NCI-H2107 treated with DMSO at 0.1 percent for 48 hours (cell line): ENCODE results near the gene ENTPD3.

Experiments
- DNase-seq: peaks from one replicate; lab custom pipeline; 2025; ENCODE audit not compliant: unreplicated experiment; lab: John Stamatoyannopoulos, UW

The ENTPD3 gene

GRCh38 chr3:40404591-40405198, 17.7 kb downstream of the ENTPD3 start:
- DNase-seq: no peak

GRCh38 chr3:40407007-40407406, 20.0 kb downstream of the ENTPD3 start:
- DNase-seq: no peak

DNA sequence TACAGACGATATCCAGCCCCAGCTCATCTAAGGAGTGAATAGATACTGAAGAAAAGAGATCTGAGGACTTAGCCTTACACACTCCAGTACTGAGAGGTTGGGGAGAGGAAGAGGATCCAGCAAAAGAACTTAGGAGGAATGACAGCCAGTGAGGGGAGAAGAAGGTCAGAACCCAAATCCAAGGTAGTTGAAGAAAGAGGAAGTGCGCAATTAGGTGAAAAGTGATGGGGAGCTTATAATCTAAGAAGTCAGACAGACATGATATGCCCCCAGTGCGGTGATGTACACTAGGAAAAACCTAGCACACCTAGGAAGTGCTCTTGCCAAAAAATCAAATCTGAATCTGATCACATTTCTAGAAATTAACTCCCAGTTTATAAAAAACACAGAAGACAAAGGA, 20.6 kb downstream of the ENTPD3 start:
- no peak for DNase-seq

GRCh38 chr3:40414270-40414669, 27.3 kb downstream of the ENTPD3 start:
- DNase-seq: no peak

DNA sequence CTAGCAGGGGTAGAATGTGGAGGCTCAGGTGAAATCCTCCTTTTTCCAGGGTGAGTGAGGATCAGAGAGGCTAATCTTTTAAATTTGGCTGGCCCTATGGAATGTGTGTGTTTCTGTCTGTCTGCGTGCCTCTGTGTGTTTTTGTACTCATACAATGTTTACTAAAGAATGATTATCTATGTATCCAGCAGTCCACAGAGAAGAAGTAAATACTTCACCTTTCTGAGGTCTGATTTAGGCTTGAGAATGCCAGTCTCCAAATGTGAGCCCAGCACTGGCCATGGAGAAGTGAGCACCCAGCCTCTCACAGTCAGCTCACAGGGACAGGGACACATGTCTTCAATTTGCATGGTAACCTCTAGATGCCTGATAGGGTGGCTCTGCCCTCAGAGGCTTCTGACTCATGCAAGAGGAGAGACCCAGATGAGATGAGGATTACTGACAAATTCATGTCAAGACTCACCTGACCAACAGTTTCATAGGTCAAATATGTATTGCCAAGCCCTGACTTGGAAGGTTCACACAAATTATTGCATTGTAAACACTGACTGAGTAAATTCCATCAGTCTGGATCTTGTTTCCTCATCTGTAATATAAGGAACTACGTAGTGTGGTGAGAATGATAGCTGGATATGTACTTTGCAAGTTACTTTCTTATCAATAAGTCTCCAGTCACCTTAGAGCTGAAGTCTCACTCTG, 31.0 kb downstream of the ENTPD3 start:
- DNase-seq: no peak

DNA sequence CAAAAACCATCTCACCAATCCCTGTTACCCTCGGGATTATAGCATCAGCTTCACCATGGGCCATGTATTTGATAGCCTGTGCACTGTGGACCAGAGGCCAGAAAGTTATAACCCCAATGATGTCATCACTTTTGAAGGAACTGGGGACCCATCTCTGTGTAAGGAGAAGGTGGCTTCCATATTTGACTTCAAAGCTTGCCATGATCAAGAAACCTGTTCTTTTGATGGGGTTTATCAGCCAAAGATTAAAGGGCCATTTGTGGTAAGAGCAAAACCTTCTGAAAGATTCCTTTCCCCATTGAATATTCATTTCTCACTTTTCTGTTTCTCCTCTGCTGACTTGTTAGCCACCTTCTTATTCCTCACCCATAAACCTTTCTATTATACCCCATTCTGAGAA, 35.9 kb downstream of the ENTPD3 start:
- DNase-seq: no peak

DNA sequence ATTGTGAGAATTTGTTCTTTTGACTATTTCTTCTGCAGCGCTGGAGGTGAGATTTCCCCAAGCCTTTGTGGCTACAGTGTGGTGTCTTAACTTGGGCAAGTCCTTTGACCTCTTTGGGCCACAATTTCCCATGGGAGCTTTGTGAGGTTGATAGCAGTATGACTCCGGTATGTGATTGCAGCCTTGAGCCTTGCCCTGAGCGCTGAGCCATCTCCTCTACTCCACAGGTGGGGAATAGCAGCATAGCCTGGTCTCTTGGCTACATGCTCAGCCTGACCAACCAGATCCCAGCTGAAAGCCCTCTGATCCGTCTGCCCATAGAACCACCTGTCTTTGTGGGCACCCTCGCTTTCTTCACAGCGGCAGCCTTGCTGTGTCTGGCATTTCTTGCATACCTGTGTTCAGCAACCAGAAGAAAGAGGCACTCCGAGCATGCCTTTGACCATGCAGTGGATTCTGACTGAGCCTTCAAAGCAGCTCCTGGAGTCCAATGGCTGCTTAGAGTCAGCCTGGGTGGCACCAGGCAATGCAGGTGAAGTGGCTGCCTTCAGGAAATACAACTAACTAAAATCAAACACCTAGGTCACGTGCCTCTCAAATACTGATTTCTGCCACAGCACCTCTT, 40.2 kb downstream of the ENTPD3 start:
- no peak for DNase-seq

DNA sequence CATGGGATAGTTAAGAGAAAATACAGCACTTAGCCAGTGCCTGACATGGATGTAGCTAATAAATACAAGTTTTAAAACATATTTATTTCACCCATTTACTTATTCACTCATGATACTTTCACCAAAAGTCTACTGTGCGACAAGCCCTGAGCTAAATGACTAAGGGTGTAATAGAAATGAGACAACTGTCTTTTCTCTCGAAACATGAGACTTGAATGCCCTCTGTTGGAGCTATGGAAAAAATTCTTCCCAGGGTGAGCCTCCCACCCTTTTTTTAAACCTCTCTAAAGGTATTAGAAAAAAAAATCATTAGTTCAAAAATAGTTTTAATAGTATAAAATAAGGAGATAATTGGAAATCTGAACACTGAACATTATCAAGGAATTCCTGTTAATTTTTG, 45.8 kb downstream of the ENTPD3 start:
- peak; percentile 2 for DNase-seq

DNA sequence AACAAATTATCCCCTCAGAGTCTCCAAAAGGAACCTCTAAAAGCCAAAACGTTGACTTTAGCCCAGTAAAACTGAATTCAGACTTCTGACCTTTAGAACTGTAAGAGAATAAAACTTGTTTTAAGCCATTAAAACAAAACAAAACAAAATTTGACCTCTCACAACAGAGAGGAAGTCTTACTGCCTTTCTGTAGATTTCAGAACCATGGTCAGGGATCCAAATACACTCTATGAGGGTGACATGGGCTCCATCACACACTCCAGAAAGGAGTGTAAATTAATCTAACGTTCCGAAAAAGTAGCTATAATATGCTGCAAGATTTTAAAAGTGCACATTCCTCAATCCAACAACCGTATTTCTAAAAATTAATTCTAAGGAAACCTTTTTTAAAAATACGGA, 50.9 kb downstream of the ENTPD3 start:
- no peak for DNase-seq

DNA sequence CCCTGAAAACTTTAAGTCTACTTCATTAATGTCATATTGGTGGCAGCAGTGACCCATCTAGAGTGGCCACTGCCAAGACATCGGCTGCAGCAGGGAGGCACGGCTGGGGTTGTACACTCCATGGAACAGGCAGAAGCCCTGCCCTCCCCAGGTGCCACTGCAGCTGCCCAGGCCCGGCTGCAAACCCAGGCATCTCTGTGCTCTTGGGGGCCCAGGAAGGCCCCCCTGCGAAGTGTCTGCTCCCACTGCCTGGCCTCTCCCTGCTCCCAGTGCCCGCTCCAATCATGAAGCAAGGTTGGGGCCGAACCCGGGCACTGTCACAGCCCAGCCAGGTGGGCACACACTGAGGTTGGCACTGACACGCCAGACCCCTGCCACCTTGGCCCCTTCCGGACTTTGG, 58.1 kb downstream of the ENTPD3 start:
- no peak for DNase-seq

- DNase-seq: no peak
Observed at GRCh38 chr3:40445880-40446279, 58.9 kb downstream of the ENTPD3 start.

GRCh38 chr3:40450438-40450837, 63.5 kb downstream of the ENTPD3 start:
- DNase-seq: no peak

GRCh38 chr3:40451551-40451950, 64.6 kb downstream of the ENTPD3 start:
- DNase-seq: no peak

DNA sequence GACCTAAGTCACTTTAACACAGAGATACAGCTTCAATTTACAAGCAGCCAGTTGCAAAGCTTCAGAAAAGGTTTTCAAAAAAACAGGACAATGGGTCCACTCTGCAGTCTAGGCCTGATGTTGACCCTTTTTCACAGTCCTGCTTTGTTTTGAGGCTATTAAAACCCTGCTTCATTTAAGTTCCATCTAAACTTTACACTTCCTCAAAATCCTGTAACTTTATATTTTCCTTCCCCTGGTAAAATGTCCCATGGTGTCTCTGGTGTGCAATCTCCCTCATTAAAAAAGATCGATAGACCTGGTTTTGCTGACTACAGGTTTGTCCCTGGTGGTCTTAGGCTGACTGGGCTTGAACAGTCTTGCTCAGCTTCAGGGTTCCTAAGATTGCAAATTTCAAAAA, 65.1 kb downstream of the ENTPD3 start:
- DNase-seq: no peak

DNA sequence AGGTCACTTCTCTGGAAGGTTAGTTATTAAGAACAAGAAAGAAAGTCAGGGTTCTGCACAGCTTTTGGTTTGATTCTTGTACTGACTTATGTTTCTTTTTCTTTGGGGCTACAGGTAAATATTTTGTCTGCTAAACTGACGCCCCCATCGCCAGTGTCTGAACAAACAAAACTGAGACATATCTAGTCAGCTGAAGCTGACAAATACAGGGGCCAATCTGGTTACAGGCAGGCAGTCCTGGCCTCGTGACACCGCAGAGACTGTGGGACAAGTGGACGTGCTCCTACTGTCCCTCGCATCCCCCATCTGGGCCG, 65.5 kb downstream of the ENTPD3 start:
- no peak for DNase-seq

DNA sequence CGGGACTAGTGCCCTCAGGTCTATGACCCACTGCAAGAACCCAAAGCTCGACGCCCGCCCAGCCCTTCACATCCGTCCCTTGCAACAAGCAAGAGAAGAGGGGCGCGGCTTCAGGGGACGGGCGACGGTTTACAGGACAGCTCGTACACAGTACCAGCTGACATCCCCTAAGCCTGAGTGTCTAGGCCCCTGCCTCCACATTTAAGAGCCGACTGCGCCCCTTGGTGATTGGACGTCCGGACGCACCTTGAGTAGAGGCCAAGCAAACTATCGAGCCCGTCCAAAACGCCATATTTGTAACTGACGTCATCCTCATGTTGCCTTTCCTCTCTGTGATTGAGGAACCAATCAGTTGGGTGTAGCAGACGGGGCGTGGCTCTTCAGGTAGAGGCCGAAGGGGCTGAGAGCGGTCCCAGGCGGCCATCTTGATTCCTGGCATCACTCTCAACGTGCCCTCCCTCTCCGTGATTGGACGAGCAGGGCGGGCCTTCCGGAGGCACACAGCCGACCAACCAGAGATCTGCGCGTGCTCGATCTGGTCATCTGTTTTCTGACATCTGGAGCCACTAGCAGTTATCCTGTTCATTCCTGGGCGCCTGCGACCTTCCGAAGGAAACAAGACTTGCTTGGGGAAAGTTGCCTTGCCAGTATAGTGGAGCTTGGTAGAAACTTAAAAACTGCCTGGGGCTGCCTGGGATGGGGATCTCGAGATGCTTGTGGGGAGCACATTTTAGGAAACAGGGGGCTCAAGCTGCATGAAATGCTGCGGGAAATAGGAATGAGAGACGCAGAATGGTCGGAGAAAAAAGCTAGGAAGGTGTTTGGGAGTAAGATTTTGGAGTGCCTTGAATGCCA, 66.1 kb downstream of the ENTPD3 start:
- DNase-seq: peak; percentile 96

- no peak for DNase-seq
Observed at GRCh38 chr3:40453933-40454332, 66.9 kb downstream of the ENTPD3 start.

GRCh38 chr3:40455328-40455727, 68.3 kb downstream of the ENTPD3 start:
- no peak for DNase-seq

DNA sequence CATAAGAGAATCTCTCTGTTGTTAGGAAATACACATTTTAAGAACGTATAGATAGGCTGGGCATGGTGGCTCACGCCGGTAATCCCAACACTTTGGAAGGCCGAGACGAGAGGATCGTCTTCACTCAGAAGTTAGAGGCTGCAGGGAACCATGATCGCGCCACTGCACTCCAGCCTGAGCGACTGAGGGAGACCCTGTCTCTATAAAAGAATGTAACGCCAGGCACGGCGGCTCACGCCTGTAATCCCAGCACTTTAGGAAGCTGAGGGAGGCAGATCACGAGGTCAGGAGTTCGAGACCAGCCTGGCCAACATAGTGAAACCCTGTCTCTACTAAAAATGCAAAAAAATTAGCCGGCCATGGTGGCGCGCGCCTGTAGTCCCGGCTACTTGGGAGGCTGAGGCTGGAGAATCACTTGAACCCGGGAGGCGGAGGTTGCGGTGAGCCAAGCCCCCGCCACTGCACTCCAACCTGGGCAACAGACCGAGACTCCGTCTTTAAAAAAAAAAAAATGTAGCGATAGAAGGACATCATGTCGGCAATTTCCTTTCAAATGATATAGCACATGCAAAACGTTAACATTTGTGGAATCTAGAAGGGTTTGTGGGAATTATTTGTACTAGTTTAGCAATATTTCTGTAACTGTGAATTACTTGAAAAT, 69.4 kb downstream of the ENTPD3 start:
- no peak for DNase-seq

DNA sequence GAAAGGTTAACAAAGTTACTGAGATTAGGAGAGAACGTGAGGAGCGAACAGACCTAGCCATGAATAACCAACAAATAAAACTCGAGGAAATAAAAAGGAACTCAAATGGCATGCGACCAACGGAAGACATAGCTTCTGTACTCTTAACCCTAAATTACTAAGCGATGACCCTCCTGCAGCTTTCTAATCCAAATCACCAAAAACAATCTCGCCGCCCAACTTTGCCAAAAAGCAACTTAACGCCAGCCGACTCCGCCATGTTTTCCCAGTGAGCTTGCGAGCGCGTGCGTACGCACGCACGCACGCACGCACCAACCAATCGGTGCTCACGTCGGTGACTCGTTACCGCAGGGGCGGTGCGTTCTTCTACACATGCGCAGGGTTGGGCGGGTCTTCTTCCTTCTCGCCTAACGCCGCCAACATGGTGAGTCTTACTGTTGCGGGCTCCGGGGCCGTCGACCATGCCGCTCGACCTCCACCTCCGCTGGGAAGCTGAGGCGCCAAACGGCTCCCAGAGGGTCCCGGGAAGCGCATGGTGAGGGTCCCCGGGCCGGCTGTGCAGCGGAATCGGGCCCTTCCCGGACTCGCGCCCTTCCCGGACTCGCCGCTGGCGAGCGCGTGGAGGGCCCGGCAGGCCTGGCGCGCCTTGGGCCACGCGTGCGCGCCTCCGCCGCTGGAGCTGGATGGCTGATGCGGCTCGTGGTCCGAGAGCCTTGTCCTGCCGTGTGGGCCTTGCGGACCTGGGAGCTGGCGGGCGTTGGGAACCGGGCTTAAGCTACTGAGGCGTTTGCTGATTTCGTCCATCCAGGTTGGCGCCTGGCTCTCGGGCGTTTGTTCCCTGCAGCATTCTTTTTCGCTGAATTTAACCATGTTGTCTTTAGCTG, 70.2 kb downstream of the ENTPD3 start, which contains the start of gene RPL14:
TSS of gene RPL14 (plus strand) at position 400 of the 884 bp plus-strand sequence. CDS start at position 533, 133 bp downstream.
- DNase-seq: peak; percentile 67
